HEK293T (cell line): ENCODE measurements around the gene FGF14.

Experiments
- BHLHE40 ChIP-seq: fragments of 450-650 bp; IDR thresholded peaks from 2 replicates; pipeline ENCODE4 v1.6.1; 2016; ENCODE audit warnings: mild to moderate bottlenecking, moderate library complexity, borderline replicate concordance
- ELF4 ChIP-seq: fragments of 450-650 bp; IDR thresholded peaks from 2 replicates; pipeline ENCODE4 v1.6.1; 2017; ENCODE audit warnings: antibody characterized with exemption
- FOXM1 ChIP-seq: fragments of 450-650 bp; IDR thresholded peaks from 2 replicates; pipeline ENCODE4 v1.6.1; 2017; ENCODE audit warnings: mild to moderate bottlenecking, borderline replicate concordance
- L3MBTL2 ChIP-seq: fragments of 450-650 bp; conservative IDR thresholded peaks from 2 replicates; pipeline ENCODE4 v1.6.1; 2016; ENCODE audit warnings: mild to moderate bottlenecking
- NFRKB ChIP-seq: fragments of 450-650 bp; IDR thresholded peaks from 2 replicates; pipeline ENCODE4 v1.6.1; 2016; ENCODE audit warnings: mild to moderate bottlenecking, moderate library complexity
- SP1 ChIP-seq: fragments of 450-650 bp; IDR thresholded peaks from 2 replicates; pipeline ENCODE4 v1.6.1; 2017
- SUZ12 ChIP-seq: fragments of 450-650 bp; IDR thresholded peaks from 2 replicates; pipeline ENCODE4 v1.6.1; 2016; ENCODE audit warnings: mild to moderate bottlenecking
- TARDBP ChIP-seq: fragments of 450-650 bp; IDR thresholded peaks from 2 replicates; pipeline ENCODE4 v1.6.1; 2016
- ZNF384 ChIP-seq: fragments of 450-650 bp; IDR thresholded peaks from 2 replicates; pipeline ENCODE4 v1.6.1; 2016

DNA sequence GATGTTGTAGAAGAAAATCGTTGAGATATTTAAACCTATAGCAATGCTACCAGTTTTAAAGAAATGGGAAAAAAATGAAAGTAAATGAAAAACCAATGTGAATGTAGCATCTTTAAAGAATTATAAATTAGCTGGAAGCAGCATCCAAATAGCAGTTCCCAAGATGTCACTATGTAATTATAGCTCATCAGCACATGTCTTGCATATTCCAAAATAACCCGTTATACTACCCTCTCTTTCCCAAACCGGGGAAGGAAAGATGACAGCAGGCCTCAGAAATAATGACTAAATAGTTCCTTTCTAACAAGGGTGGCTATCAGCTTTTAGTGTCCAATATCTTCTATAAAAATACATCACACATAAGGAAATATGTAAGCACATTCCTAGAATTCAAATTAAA, 140.5 kb downstream of the FGF14 start:
- no peak for TF ChIP-seq TARDBP
- TF ChIP-seq ELF4: no peak
- no peak for TF ChIP-seq FOXM1
- TF ChIP-seq NFRKB: no peak
- no peak for TF ChIP-seq BHLHE40
- TF ChIP-seq SUZ12: no peak
- TF ChIP-seq SP1: no peak
- no peak for TF ChIP-seq L3MBTL2
- TF ChIP-seq ZNF384: no peak
